HG02840 (cell line): ENCODE results near the gene PDE4B.

Experiments used
- ATAC-seq: cut with Tn5 transposase; IDR thresholded peaks from one replicate; pipeline ENCODE4 v1.9.1; 2021; ENCODE audit warnings: mild to moderate bottlenecking, moderate library complexity, moderate number of reproducible peaks; ENCODE audit not compliant: unreplicated experiment, low FRiP score

PDE4B gene

DNA sequence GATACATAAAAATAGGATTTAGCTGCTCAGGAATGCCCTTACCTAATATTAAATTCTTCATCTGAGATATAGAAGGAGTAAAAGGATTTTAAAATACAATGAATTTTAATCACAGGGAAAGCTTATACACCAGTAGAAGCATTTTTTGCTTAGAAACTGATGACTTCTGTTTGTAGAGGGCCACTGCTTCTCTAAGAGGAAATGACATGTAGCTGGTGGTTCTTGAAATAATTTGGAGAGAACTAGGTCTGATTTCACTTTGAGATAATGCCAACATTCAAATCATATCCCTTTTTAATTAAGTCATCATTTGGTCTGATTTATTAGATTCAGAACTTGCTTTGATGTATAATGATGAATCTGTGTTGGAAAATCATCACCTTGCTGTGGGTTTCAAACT is 574.7 kb downstream of the PDE4B start:
- no peak for ATAC-seq

DNA sequence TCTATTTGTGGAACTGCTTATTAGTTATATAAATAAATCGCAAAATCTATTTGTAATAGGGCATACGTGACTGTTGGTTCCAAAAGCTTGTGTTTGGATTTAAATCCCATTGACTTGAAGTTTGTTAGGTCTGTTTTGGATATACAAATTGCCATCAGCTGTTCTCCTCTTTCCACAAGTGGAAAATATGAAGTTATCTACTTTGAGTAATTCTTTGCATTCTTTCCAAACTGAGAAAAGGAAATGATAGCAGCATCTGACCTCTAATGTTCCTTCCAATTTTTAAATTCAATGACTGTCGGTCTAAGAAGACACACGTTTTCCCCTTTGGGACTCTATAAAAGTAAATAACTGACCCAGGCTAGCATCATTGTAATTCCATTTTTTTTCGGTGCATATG is 575.6 kb downstream of the PDE4B start:
- no peak for ATAC-seq

DNA sequence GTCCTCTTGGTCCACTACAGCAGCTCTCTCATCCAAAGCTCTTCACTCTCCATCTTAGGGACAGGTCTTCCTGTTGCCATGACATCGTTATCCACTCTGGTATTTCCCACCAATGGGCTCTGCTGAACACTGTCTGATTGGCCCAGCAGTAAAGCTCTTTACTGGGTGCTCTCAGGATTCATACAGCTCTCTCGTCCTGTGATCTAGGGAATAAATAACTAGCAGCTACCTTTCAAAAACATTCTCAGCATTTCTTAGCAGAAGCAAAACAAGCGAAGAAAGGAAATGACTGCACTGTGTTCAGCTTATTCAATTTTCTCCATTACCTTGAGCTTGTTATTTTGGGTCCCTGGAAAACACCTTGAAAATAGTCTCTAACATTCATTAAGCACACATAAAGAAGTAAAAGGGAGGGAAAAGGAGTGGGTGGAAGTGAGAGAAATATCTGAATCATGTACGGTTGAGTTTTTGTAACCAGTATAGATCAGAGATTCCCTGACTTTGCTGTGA is 577.8 kb downstream of the PDE4B start:
- ATAC-seq, result peak; percentile 37

DNA sequence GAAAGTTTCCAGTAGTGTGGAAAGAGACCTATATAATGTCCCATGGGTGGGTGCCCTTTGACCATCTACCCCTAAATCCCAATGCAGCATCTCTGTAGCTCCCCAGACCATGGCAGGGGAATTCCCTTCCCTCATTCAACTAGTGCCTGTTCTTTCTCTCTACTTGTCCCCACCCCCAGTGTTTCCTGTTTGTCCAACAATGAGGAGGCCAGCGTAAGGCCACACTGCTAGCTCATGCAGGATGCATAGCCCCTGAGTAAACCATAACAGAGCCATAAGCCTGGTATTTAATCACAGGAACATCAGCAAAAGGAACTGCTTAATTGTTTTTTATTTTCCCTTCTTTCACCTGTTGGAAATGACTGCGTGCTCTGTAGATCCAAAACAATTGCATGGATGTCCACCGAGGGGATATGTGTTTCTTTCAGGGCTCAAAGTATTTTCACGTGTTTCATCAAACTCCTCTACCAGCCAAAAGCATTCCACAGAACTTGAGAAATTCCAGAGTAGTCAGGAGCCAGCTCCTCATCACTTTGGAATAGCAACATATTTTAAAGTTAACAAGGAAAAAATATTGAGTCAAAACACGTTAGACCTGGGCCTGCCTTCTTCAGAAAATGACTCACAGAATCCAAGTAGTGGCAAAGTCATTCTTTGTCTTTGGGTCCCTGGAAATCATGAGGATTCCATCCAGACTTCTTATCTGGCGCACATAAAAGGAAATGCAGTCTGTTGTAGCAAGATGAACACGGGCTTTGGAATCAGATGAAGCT is 578.7 kb downstream of the PDE4B start:
- no peak for ATAC-seq

DNA sequence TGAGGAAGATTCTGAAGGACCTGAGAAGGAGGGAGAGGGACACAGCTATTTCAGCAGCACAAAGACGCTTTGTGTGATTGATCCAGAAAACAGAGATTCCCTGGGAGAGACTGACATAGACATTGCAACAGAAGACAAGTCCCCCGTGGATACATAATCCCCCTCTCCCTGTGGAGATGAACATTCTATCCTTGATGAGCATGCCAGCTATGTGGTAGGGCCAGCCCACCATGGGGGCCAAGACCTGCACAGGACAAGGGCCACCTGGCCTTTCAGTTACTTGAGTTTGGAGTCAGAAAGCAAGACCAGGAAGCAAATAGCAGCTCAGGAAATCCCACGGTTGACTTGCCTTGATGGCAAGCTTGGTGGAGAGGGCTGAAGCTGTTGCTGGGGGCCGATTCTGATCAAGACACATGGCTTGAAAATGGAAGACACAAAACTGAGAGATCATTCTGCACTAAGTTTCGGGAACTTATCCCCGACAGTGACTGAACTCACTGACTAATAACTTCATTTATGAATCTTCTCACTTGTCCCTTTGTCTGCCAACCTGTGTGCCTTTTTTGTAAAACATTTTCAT is 579.9 kb downstream of the PDE4B start:
- ATAC-seq, result no peak

DNA sequence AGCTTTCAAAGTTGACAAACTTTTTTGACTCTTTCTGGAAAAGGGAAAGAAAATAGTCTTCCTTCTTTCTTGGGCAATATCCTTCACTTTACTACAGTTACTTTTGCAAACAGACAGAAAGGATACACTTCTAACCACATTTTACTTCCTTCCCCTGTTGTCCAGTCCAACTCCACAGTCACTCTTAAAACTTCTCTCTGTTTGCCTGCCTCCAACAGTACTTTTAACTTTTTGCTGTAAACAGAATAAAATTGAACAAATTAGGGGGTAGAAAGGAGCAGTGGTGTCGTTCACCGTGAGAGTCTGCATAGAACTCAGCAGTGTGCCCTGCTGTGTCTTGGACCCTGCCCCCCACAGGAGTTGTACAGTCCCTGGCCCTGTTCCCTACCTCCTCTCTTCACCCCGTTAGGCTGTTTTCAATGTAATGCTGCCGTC is 580.5 kb downstream of the PDE4B start:
- ATAC-seq, result no peak

DNA sequence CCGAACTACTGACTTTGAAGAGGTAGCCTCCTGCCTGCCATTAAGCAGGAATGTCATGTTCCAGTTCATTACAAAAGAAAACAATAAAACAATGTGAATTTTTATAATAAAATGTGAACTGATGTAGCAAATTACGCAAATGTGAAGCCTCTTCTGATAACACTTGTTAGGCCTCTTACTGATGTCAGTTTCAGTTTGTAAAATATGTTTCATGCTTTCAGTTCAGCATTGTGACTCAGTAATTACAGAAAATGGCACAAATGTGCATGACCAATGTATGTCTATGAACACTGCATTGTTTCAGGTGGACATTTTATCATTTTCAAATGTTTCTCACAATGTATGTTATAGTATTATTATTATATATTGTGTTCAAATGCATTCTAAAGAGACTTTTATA is 581.5 kb downstream of the PDE4B start:
- peak; percentile 28 for ATAC-seq

DNA sequence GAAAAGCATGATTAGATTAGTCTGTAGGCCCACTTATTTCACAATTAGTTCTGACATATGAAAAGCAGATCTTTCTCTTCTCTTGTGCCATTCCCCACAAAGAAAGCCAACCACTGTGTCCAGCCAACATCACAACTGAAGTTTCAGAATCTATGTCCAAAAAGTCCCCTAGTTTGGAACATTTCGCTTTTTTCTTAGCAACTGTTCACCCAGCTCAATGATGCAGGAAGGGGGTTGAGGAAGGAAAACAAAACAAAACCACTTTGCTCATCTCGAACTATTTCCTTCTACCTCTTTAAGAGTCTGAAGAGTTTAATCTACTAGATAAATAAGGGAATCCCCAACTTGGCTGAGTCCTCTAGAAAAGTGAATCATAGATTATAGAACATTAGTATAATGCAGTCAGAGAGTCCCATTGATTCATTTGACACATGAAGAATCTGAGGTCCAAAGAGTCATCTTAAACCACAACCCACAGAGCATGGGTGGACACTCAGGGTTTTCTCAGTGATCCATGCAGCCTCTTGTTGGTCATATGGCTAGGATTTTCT is 581.9 kb downstream of the PDE4B start:
- peak; percentile 42 for ATAC-seq

DNA sequence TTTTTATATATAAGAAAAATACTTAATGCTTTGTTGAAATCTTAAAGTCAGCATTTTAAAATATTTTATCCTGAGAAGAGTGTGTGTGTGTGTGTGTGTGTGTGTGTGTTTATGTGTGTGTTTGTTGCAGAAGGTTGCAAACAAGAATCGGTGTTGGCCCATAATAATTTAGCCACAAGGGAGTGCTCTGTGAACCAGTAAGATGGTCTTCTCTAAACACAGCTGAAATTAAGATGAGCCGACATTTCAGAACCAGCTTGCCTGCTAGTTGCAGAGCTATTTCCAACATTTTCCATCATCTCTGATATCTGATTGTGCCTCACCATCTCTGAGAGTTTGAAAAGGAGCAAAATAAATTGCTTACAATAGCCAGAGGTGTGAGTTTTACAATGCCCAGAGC is 582.4 kb downstream of the PDE4B start:
- ATAC-seq, result no peak

DNA sequence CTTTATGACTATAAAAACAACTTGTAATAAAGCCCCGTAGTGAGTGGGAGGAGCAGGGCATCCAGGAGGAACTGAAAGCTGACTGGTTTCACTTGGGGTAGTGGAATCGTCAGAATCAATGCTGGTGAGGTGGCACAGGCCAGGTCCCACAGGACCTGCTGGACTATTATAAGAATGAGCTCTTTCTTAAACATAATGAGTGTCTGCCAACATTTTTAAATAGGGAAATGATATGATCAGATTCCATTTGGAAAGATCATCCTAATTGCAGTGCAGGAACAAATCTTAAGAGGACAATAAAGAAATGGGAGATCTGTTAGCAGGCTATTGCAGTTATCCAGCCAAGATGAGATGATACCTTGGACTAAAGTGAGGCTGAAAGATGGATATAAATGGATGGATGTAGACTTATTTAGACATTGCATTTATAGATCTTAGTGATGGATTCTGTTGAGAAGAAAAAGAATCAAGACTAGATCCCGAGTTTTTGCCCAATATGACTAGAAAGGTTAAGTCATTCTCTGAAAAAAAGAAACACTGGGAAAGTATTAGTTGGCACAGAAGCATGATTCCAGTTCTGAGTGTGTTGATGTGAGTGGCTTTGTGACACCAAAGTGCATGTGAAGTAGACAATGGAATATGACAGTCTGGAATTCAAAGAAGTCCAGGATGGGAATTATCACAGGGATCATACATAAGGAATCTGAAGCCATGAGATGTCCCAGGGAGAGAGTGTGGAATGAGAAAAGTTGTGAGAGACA is 587.9 kb downstream of the PDE4B start:
- ATAC-seq, result peak; percentile 89

DNA sequence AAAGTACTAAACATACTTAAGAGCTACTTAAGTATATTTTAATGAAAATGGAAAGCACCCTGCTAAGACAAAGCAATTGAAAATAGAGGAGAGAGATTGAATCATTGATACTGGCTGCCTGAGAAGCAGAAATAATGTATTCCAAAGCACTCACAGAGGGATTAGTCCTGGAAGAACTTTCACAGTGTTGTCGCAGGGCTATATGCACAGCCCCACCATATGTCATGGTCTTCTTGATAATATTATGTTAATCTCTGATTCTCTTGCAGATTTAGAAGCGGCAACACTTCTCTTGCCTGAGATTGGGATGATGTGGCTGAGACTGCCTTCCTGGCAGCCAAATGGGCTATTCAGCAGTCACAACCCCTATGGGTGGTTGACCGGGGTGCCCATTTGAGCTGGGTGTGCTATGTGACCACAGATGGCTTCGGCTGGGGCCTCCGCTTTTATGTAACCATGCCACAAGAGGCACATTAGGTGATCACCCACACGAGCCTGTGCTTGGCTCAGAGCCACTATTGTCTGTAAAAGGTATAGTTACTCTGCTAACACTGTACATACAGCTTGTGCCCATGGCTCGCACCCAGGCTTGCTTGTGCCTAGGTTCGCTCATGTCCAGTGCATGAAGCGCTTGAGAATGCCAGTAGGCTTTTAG is 589.1 kb downstream of the PDE4B start:
- no peak for ATAC-seq

DNA sequence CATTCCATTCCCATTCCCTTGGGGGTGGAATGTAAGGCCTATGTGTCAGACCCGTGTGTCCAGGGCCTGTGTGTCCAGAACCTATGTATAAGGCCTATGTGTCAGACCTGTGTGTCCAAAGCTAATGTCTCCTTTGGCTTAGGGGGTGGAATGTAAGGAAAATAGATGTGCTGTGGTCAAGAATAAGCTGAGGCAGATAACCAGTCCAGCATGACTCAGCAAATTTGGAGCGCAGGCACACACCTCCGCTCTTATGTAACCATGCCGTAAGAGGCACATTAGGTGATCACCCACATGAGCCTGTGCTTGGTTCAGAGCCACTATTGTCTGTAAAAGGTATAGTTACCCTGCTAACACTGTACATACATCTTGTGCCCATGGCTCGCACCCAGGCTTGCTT is 590.5 kb downstream of the PDE4B start:
- ATAC-seq, result no peak

DNA sequence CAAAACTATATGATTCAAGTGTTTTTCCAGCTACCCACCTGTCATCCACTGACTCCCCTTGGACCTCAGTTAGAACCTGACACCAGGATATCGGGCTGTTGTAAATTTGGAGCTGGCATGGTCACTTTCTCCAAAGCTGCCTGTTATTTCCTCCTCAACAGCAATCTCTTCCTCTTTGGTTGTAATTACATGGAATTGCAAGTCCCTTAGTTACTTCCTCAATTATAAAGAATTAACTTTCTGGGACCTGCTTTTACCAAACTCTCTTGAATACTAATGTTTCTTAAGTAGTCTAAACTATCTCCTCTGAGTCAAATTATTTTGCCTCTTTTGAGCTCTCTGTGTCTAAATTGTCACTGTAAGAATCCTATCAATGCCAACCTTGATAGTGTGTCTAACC is 590.9 kb downstream of the PDE4B start:
- ATAC-seq, result no peak

DNA sequence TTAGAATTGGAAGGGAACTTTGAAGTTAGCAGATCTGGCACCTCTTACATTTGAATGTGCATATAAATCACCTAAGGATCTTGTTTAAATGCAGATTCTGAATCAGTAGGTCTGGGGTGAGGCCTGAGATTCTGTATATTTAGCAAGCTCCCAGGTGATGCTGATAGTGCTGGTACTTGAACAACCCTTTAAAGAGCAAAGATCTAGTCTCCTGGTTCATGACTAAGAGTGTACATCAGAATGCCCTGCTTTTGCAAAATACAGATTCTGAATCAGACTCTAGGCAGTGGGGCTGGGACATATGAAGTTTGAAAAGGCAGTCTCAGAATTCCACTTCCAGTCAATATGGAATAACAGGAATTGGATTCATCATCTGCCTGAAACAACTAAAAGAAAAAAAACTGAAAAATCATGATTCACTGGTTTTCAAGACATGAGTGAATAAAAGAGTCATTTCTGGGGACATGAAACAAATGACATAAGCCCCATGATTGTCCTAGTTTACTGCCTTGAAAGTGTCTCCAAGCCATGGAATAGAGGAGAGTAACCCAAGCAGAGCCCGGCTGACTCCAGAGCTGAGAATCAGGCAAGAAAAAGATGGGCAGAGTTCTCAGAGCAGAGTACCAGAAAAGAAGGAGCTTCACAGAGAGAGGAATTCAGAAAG is 591.7 kb downstream of the PDE4B start:
- no peak for ATAC-seq

DNA sequence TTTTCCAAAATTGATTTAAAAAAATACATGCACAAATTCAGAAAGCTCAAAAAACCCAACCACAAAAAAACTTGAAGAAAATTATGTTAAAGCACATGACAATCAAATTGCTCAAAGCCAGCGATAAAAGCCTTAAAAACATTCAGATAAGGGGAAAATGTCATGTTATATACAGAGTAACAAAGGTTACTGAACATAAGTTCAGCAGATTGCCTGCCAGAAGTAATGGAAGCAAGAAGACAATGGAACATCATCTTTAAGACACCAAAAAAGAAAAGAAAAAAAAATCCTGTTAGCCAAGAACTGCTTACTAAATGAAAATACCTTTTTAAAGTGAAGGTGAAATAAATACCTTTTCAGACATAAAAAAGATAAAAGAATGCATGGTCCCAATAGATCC is 594.0 kb downstream of the PDE4B start:
- ATAC-seq, result no peak

DNA sequence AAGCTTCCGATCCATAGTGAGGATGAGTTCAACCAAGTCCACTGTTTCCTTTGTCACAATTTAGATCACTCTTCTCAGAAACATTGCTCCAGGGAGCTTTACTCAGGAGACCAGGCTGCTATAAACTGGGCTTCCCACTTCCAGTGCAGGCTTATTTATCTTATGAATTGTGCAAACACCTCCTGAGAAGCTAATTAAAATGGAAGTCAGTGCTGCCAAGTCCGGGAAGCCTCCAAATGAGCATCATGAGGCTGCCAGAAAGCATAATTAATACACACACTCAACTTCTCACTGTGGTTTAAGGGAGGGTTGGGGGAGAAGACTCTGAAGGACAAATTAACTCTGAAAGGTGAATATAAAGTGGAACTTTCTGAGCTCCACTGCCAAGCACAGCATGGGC is 596.2 kb downstream of the PDE4B start:
- ATAC-seq, result no peak

DNA sequence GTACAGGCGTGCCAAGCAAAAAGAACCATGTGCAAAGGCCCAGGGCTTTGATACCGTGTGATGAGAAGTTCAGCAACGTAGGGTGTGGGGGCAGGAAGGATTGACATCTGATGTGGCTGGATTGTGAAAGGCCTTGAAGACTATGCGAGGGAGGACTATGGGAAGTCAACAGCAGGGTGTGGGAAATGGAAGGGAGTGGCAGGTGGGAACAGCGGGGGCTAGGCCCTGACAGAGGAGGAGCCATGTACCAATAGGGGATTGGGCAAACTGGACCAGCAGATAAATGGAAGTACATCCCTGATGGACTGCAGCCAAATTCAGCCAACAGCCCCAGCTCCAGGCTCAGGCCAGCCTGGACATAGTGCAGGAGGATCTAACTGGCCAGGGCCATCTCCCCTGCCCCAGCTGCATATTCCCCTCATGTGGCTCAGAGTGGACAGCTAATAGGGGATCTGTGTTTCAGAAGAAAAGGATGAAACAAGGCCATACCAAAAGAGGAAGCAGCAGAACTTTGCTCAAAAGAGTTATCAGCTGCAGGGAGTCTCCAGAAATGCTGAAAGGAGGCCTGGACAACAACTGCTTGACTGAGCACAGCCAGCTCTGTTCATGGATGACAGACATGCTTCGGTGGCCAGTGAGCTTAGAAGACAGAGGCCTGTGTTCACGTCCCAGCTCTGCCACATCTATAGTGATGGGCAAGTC is 601.0 kb downstream of the PDE4B start:
- no peak for ATAC-seq

DNA sequence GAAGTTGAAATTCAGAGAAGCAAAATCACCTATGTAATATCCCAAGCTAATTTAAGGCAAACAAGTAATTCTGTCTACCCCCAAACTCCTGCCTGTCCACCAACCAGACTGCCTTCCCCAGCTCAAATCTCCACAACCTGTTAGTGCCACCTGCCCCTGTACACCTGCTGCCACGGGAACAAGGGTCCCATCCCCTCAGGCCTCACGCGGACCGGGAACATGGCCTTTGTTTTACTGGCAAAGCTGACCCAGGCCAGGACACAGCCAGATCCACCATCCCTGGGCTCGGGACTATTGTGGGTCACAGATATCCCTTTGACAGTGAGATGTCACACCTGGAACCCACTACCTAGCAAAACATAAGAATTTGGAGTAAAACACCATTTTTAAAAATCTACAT is 601.9 kb downstream of the PDE4B start:
- no peak for ATAC-seq
